ENCODE results near the gene USP48. TPM values are rescaled to one million over a fixed set of nuclear protein-coding genes. Genes with fewer than 3 reads are reported as not detected.

Gene USP48
- total and polyA plus RNA-seq, 10 of the 15 experiments (the other 5 are each of a cell fraction or from before 2014, with no cell fraction given): 21.2 to 115 (median 75.5) TPM

DNA sequence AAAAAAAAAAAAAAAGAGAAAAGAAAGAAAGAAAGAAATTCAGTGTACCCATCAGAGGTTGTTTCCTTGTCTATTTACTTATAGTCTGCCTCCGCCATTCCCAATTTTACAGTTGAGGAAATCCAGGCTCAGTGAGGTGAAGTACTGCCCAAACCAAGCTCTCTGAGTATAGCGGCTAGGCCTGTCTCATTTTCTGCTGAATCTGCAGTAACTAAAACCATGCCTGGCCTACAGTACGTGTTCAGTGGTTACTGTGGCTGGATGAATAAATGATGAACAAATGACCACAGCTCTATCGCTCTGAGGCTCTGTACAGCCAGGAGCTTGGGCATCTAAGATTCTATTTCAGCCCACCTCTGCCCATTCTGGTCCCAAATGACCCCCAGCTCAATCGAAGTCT, 138.0 kb downstream of the USP48 start (continued):
- TF ChIP-seq ZNF592 (IDR thresholded peaks at IDR 0.05) (no peak), WRNIP1 (IDR thresholded peaks at IDR 0.05; ENCODE audit: borderline replicate concordance, low read depth, low read length) (no peak), MEF2A (IDR thresholded peaks at IDR 0.05; ENCODE audit: insufficient read depth, low read depth, low read length) (no peak), SMARCA5 (IDR thresholded peaks at IDR 0.05) (no peak)
- TF ChIP-seq, protein P1, sequence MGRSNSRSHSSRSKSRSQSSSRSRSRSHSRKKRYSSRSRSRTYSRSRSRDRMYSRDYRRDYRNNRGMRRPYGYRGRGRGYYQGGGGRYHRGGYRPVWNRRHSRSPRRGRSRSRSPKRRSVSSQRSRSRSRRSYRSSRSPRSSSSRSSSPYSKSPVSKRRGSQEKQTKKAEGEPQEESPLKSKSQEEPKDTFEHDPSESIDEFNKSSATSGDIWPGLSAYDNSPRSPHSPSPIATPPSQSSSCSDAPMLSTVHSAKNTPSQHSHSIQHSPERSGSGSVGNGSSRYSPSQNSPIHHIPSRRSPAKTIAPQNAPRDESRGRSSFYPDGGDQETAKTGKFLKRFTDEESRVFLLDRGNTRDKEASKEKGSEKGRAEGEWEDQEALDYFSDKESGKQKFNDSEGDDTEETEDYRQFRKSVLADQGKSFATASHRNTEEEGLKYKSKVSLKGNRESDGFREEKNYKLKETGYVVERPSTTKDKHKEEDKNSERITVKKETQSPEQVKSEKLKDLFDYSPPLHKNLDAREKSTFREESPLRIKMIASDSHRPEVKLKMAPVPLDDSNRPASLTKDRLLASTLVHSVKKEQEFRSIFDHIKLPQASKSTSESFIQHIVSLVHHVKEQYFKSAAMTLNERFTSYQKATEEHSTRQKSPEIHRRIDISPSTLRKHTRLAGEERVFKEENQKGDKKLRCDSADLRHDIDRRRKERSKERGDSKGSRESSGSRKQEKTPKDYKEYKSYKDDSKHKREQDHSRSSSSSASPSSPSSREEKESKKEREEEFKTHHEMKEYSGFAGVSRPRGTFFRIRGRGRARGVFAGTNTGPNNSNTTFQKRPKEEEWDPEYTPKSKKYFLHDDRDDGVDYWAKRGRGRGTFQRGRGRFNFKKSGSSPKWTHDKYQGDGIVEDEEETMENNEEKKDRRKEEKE (IDR thresholded peaks at IDR 0.05): no peak

- no peaks in the 10 kb centered on the region for H3K36me3 ChIP-seq (ENCODE audit: control insufficient read depth in 2 of 2, insufficient read depth in 2 of 2, low read length in 1 of 2)
- CTCF ChIA-PET: interaction anchor here (0.5 to 1.0 kb wide), 2 partner anchors 15 to 82 kb away, joined by 3 read pairs; no protein-coding TSS in a partner anchor
- in situ Hi-C loops (cut with MboI) (no loop called here), intact Hi-C loops (cut with micrococcal nuclease; ENCODE audit: unreplicated experiment) (no loop called here)
- no peak overlapping the region for H3K4me2 ChIP-seq (ENCODE audit: control insufficient read depth, insufficient read depth)
- 52% methylated on average over 10 of the region's 10 CpGs for WGBS (ENCODE audit: insufficient coverage, insufficient replicate concordance, low lambda C conversion rate, missing lambda C conversion rate)
- BruUV-seq (replicated peaks): no TSS peak
- no peak overlapping the region for H2AFZ ChIP-seq (ENCODE audit: control insufficient read depth, low read depth, low read length)
- H3K9me3 ChIP-seq (replicated peaks; ENCODE audit: control insufficient read depth, insufficient read depth, low read length): no peaks in the 10 kb centered on the region
- RAD21 ChIA-PET (ENCODE audit: unreplicated experiment): interaction anchor here (0.7 kb wide), 1 partner anchor 276 kb away, joined by 3 read pairs; no protein-coding TSS in a partner anchor
- no peaks in the 10 kb centered on the region for H3K4me1 ChIP-seq (ENCODE audit: control insufficient read depth, insufficient read depth, low read length)
- FAIRE-seq (no peak), DNase-seq (ENCODE audit: low read depth, low spot score) (no peak), ATAC-seq (no peak)
- no peak overlapping the region for H3K9ac ChIP-seq (ENCODE audit: control insufficient read depth, insufficient read depth, low read length)
- SMC1A ChIA-PET (ENCODE audit: uncharacterized antibody, unreplicated experiment): no interaction called here
- no peak overlapping the region for H3K4me3 ChIP-seq
- no peaks in the 10 kb centered on the region for H3K79me2 ChIP-seq (ENCODE audit: control insufficient read depth, insufficient read depth, low read length)
- no peaks in the 10 kb centered on the region for H4K20me1 ChIP-seq (ENCODE audit: control insufficient read depth, insufficient read depth)
- POLR2A ChIA-PET: no interaction called here
- H3K27me3 ChIP-seq (replicated peaks in 1 of 2; ENCODE audit: control insufficient read depth in 2 of 2, insufficient read depth in 2 of 2, low read length in 1 of 2): peaks cover 0 to 2% of the 10 kb centered on the region in 2 experiments; a peak in 2 of 4 replicates
- no peak overlapping the region for H3K27ac ChIP-seq (ENCODE audit: control insufficient read depth, insufficient read depth)
- TF ChIP-seq NBN (IDR thresholded peaks at IDR 0.05) (no peak), SMAD5 (IDR thresholded peaks at IDR 0.05; ENCODE audit: low read depth) (no peak), SMARCA5 (IDR thresholded peaks at IDR 0.05) (no peak), MEF2B (IDR thresholded peaks at IDR 0.05; ENCODE audit: partially characterized antibody, poor library complexity, severe bottlenecking) (no peak)
- TF ChIP-seq, protein P1 (IDR thresholded peaks at IDR 0.05): no peak
- TF ChIP-seq, protein P2, sequence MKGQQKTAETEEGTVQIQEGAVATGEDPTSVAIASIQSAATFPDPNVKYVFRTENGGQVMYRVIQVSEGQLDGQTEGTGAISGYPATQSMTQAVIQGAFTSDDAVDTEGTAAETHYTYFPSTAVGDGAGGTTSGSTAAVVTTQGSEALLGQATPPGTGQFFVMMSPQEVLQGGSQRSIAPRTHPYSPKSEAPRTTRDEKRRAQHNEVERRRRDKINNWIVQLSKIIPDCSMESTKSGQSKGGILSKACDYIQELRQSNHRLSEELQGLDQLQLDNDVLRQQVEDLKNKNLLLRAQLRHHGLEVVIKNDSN (IDR thresholded peaks at IDR 0.05; ENCODE audit: borderline replicate concordance, extremely low read length, insufficient read depth, low read depth, low read length): no peak
Measured at GRCh38 chr1:21644348-21644747, 138.6 kb downstream of the USP48 start.

All from GM12878 (cell line).